GM19351 (cell line): ENCODE data around the gene COL23A1.

Source experiments
- ATAC-seq: cut with Tn5 transposase; IDR thresholded peaks from one replicate; pipeline ENCODE4 v1.9.1; 2021; ENCODE audit warnings: mild to moderate bottlenecking, moderate library complexity; ENCODE audit not compliant: unreplicated experiment

COL23A1 gene

DNA sequence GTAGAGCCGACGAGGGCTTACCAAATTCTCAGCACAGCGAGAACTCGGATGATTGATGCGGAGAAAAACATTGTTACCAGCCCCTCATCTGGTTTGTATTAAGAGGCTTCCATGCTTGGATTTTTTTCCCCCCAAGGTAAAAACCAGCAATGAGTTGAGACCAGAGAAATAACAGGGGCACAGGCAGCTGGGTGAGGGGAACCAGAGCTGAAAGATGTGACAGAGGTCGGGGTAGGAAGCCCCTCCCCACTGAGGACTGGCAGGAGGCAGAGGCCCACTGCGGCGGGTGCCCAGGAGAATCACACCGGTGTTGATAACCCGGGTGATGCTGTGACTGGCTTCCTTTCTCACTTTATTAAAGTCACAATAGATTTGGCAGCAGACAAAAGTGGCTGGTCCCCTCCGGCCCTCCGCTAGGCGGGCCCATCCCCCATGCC is 241.1 kb downstream of the COL23A1 start:
- no peak for ATAC-seq

DNA sequence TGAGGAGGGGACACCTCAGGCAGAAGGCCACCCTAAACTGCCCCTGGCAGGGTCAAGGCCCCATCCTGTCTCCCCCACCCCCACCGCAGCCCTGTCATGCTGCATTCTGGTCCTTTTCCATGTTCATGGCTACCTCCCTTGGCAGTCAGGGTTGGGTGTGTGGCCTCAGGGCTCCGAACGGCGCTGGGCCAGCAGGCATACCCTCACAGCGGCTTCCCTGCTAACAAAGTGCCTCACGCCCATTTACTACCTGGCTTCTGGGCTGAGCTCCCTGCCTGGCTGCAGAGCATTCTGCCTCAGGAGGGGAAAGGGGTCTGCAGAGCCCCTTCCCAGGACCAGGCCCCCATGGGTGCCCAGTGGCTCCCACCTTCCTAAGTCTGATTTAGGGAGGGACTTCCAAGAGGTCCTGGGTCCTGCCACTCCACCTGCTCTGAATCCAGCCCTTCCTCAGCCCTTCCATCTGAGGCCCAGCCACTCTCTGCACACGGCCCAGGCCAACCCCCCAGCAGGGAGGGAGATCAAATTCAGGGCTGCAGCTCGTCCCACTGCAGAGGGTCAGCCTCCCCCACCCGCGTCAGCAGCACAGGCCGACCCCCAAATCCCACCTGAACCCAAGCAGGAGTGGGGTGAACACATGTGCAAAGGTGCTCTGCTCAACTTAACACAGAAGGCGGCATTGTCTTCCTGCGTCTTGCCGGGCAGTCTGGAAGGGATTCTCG is 241.7 kb downstream of the COL23A1 start:
- no peak for ATAC-seq

DNA sequence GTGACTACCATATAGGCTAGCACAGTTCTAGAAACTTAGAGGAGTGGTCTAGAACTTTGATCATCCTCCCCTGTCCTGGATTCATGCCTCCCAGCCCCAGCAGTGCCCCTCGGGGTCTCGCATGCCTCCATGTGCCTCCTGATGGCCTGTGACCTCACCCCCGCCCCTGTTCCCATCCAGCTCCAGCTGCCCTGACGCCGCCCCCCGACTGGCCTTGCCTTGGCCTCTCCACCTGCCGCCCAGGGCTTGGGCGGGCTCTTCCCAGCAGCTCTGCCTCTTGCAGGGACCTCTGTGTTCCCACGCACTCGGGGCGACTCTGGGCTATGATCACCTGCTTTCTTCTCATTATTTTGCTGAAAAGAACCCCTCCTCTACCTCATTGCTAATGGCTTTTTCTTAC is 242.2 kb downstream of the COL23A1 start:
- no peak for ATAC-seq

DNA sequence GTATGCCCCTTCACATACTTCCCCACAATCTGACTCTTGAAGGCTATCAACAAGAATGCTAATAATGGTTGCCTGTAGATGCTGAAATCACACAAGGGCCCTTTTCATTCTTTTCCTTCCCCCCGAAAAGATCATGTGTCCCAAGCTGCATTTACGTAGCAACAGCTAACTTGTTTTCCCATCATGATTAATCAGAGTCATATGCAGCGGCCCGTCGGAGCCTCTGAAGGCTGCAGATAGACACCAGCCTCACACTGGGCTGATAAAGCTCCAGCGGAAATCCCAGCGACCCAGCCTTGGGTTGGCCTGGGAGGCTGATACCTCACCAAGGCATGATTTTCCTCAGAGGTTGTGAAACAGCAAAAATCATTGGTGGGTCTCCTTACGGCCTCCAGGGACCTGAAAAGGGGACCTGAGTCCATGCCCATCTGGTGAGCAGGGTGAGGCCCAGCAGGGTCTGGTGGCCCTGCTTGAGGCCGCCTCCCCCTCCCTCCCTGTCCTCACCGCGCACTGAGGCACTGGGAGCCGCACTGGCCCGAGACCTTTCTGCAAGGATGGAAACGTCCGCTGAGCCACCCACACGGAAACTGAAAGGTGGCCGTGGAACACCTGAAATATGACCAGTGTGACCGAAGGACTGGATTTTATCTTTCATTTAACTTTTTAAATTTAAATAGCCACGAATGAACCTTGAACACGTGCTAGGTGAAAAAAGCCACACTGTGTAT is 243.4 kb downstream of the COL23A1 start:
- ATAC-seq, result no peak

DNA sequence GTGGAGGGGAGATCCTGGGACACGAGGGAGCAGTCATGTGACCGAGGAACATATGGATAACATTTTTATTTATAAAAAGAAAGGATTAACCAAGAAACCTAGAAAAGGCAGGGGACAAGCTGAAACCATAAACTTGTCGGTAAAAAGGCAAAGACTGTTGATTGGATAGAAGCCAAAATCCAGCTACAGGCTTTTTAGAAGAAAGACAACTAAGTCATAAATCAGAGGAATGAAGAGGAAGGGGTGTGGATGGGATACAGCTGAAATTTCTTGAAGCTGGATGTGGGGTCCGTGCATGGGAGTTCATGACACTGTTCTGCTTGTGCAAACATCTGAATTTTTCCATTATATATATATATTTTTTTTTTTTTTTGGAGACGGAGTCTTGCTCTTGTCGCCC is 246.9 kb downstream of the COL23A1 start:
- no peak for ATAC-seq

DNA sequence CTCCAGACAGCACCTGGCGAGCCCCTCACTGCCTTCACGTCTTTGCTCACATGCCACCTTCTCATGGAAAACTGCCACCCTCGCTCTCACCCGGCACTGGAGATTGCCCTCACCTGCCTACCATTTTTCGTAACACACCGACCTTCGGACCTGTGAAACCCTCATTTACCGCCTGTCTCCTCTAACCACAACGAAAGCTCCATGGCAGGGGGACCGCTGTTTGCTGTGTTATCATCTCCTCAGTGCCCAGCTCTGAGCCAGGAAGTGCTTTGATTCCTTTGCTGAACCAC is 248.4 kb downstream of the COL23A1 start:
- ATAC-seq, result no peak

DNA sequence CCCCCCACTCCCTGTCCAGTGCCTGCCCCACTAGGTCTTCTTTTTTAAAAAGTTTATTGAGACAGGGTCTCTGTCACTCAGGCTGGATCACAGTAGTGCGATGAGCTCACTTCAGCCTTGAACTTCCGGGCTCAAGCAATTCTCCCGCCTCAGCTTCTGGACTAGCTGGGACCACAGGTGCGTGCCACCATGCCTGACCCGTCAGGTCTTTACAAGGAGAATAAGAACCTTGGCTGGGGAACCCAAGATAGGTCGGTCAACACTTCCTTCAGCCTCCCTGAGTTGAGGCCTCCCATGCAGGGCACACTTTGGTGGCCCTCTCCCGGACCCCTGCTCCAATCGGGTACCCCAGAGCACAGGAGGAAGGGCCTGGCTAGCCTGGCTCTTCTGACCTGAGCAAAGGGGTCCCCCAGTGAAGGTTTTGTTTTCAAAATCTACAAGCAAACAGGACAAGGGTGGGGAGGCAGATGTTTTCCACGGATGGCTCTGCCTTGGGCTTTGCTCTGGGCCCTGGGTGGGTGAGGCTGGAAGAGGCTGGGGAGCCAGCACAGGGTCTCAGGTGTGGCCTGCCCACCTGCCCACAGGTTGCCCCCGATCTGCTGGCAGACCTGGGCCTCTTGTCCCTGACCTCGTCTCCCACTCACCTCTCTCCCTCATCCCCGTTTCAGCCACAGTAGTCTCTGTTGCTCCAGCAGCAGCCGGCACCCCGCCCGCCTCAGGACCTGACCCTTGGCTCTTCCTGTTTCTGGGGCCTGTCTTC is 248.9 kb downstream of the COL23A1 start:
- no peak for ATAC-seq

DNA sequence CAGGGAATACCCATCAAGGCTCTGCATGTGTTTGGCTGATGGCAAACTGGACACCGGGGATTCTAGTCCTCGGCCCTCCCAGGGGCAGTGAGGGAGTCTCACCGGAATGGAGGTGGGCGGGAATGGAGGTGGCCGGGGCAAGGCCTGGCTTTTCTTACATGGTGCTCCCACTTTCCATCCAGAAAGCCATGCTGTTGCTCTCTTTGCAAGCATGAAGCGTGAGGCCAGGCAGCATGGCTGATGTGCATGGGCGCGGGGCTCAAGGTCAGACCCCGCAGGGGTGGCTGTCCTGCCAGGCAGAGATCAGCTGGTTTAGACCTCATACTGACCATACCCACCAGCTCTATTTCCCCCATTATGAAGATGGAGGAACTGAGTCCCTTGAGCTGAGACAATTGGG is 249.6 kb downstream of the COL23A1 start:
- ATAC-seq, result no peak

DNA sequence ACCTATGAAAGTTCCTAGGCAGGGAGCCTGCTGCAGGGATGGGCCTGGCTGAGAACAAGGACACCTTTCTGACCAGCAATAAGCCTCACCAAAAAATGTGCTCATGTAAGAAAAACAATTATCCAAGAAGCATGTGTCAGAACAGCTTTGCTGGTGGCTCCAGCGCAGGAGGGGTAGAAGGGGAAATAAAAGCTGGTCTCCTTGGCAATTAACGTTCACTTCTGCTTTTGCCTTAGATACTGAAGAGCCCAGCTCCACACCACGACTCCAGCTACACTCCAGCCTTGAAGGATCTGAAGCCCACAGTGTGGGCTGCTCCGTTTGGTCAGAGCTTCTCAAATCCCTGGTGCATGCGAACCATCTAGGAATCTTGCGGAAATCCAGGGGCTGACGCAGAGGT is 250.0 kb downstream of the COL23A1 start:
- no peak for ATAC-seq

DNA sequence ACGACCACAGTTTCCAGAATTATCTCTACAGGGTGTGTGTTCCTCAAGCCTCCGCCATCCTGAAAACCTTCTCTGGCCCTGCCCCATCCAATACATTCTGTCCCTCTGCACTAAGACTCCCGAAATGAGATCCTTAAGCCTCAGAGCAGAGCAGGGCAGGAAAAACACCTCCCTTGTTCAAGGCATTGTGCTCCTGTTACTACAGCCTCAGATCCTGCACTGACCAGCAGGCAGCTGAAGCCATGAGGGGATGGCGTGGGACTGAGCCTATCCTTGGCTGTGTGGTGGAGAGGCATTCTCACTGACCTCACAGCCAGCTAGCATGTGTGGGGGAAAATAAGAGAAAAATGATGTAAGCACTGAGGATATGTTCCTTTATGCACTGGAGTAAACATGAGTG is 250.9 kb downstream of the COL23A1 start:
- ATAC-seq, result no peak

DNA sequence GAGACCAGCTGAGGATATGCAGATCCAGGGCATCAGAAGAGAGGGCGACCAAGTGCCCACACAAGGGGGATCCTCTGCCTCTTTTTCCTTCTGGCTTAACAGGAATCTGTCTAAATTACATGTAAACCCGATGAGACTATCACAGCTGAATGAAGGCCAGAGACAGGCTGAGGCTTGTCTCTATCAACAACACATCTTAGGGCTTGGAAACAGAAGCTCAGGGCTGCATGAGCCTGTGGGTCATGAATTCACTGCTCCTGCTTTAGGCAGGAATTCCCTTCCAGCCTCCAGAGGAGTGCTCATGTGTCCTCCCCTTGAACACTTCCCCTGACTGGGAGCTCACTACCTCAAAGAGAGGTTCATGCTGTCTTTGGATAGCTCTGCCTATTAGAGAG is 251.4 kb downstream of the COL23A1 start:
- ATAC-seq, result no peak

DNA sequence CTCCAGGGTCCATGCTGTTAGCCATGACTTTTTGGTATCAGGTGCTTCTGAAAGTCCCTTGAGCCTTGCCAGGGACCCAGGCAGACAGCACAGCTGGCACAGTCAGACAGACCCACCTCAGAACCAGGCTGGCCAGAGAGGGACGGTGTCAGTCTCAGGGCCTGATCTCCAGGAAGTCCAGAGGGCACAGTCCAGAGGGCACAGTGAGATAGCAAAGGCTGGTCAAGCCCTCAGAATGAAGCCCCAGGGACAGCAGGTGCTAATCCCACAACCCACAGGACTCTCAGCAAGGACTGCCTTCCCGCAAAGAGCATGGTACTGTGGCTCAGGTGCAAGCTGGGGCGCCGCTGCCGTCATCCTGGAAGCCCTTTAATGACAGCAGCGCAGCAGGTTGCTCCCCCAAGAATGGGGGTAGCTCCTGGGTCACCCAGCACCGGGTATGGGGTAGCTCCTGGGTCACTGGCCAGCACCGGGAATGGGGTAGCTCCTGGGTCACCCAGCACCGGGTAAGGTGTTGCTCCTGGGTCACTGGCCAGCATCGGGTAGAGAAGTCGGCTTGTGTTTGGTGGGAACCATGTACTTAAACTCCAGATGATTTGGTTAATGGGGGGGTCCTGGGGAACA is 252.0 kb downstream of the COL23A1 start:
- no peak for ATAC-seq

DNA sequence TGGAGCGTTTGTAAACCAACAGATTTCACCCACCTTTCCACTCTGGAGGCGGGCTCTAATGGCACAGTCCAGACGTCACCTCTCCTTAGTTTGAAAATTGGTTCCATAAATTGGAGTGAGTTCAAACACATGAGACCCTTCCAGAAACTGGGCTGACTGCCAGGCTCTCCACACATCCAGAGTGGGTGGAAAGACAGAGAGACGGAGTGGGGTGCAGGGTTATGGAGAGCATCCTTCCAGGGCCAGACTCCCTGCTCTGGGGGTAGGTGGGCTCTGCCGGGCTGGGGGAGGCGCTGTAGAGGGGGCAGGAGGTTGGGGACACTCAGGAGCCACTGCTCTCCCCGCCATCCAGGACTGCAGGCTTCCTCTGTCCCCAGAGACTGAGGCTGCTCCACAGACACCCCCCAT is 252.9 kb downstream of the COL23A1 start:
- no peak for ATAC-seq

DNA sequence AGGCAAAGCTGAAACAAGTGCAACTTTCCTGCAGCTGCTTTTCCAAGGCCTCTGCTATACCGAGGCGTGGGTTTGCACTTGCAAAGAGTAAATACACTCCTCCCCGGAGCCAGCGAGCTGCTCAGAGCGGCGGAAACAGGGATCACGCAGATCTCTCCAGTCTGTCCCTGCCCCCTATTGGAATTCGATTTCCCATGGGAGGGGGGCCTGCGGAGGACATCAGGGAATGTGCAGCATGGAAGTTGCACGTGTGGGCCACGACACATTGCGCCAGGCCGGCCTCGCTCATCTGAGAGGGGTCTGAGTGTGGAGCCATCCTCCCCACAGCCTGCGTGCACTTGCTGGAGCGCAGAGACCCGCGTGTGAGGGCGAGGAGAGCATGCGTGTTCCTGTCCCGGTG is 253.3 kb downstream of the COL23A1 start:
- no peak for ATAC-seq

DNA sequence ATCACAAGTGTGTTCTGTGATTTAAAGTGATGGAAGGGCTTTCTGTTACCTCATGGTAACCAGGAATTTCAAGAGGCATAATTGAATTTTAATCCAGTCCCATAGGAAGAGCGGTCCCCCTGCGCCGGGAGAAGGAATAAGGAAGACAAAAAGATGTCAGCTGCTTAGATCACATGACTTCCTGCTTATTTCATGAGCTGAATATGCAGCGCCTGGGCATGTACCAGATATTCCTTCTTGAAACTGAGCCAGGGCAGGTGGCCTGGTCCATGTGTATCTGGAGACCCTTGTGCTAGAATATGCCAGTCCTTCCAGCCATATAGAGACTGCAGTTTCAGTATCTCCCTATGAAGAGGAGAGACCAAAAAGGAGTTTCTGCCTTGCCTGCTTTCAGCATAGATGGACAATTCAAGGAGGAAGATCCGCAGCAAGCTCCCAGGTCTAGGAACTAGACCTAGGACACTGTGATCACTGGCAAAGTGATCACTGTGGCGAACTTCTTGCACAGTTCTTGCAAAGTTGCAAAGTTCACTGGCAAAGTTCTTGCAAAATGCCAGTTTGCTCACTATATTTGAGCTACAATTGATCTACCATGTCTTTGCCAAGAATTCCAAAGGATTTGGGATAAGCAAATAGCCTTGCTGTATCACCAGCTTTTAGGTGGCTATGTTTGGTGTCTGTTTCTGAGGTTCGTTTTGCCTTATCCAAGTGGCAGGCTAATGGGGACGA is 254.7 kb downstream of the COL23A1 start:
- no peak for ATAC-seq

DNA sequence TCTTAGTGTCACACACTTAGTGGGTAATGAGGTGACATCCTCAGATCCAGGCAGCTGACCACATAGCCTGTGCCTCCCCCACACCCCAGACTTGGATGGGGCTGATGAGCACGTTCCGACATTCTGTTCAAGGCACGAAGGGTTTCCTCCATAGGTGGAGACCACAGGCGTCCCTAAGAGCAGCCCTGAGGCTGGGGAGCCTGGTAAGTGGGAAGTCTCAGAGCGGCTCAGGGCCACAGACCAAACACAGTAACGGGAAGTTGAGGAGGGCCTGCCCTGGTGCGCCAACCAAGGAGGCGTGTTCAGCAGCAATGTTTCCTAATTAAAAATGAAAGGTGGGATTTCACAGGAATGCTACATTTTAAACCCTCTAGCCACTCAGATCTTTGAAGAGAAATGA is 255.3 kb downstream of the COL23A1 start:
- no peak for ATAC-seq

DNA sequence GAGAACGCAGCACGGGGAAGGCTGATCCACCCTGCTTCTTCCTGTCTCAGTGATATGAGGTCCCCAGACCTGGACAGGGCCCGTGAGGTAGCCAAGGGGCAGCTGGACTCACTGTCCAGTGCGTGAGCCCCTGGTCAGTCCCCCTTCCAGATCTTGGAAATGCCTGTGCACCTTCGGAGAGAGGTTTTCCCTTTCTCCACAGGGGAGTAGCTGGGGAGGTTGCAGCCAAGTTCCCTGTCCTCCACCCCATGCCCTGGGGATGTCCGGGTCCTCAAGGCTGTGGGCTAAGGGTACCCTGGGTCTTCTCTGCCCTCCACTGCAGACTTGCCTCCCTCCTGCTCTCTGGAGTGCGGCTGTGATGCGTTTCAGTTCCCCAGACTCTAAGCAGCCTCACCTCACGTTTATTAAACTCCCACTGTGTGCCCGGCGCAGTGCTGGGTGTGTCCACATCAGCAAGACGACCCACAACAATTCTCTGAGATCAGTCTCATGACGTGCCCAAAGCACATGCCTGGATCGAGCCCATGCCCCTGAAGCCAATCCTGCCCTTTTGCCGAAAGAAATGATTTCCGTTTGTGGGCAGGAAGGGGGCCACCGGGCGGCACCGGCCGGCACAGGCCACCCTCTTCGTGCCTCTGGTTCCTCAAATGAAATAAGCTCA is 256.2 kb downstream of the COL23A1 start:
- ATAC-seq, result no peak

DNA sequence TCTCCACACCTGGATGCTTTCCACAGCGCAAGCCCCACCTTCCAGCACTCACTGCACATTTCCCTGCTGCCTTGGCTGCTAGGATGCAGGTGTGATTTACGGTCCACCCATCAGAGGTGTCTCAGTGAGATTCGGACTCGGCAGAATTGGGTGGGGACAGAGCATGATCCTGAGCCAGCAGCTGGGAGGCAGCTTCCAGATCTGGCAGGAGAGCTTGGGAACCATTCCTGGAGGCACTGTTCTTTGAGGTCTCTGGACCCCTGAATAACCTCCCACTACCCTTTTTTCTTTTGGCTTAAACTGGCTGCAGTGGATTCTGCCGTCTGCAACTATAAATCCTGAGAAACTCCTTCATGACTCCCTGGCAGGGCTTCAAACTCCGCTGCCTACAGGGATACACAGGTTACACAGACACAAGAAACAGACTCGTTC is 258.0 kb downstream of the COL23A1 start:
- ATAC-seq, result no peak

DNA sequence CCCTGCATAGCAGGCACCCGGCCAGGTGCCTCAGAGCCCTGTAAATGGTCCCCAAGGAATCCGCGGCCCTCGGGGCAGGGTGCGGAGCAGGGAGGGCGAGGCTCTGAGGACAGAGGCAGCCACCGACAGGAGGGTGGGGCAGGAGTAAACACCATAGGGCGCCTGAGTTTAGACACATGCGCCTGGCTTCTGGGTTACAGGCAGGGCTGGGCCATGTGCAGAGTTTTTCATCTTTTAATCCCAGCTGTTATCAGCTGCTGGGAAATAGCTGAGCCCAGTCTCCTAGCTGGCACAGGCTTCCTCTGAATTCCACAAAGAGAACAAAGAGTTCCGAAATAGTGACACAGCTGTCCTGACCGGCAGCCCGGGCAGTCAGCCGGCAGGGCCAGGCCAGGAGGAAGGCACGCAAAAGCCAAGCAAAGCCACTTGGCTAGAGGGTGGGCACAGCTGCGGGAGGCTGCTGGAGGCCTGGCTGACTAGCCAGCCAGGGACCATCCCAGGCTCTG is 258.6 kb downstream of the COL23A1 start:
- no peak for ATAC-seq

DNA sequence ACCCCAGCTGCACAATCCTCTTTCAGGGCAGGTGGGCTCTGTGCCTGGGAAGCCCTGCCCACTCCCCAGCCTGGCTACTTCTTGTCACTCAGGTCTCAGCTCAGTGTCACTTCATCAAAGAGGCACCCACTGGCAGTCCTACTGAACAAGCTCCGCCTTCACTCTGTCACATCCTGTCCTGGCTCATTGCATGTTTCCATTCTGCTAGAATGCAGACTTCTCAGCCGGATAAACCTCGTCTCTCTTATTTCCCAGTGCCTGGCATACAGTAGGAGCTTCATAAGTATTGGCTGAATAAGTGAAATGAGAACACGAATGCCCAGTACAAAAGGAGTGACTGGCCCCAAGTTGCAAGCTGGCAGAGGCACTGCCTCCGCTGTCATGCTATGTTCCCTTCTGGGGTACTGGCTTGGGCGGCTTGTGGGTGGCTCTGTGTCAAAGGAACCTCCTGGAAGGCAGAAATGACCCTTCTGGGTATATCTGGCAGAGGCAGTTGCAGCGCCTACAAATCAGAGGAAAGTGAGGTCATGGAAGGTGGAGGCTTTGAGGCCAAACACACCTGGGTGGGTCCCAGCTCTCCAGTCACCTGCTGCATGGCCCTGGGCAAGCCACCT is 259.3 kb downstream of the COL23A1 start:
- ATAC-seq, result peak; percentile 80
